ENCODE data around the gene LEO1.

The LEO1 gene

DNA sequence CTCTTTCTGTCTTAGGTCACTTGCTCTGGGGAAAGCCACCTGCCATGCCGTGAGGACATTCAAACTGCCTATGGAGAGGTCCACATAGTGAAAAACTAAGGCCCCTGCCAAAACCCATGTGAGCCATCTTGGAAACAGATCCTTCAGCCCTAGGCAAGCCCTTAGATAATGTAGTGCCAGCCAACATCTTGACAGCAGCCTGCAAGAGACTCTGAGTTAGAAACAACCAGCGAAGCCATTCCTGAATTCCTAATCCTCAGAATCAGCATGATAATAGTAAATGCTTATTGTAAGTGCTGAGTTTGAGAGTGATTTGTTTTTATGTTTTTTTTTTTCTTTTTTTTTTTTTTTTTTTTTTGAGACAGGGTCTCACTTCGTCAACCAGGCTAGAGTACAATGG is 40.6 kb downstream of the LEO1 start:
- no peak for DNase-seq (ENCODE audit: low spot score)

DNA sequence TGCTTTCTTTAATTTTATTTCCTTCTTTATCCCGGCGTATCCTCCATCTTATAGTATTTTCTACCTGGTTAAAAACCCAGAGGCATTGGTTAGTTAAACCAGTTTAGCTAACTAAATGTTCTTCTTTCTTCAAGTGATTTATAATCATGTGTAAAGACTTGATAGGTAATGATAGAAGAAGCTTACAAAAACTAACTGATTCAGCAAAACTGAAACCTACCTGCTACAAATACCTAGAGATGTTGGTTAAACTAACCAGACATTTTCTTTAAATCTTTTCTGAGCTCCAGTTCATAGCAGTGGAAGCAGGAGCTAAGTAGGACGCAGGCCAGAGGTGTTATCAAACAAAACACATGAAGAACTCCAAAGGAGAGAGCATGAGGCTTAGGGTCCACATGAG is 44.8 kb downstream of the LEO1 start:
- DNase-seq (ENCODE audit: low spot score) = no peak

DNA sequence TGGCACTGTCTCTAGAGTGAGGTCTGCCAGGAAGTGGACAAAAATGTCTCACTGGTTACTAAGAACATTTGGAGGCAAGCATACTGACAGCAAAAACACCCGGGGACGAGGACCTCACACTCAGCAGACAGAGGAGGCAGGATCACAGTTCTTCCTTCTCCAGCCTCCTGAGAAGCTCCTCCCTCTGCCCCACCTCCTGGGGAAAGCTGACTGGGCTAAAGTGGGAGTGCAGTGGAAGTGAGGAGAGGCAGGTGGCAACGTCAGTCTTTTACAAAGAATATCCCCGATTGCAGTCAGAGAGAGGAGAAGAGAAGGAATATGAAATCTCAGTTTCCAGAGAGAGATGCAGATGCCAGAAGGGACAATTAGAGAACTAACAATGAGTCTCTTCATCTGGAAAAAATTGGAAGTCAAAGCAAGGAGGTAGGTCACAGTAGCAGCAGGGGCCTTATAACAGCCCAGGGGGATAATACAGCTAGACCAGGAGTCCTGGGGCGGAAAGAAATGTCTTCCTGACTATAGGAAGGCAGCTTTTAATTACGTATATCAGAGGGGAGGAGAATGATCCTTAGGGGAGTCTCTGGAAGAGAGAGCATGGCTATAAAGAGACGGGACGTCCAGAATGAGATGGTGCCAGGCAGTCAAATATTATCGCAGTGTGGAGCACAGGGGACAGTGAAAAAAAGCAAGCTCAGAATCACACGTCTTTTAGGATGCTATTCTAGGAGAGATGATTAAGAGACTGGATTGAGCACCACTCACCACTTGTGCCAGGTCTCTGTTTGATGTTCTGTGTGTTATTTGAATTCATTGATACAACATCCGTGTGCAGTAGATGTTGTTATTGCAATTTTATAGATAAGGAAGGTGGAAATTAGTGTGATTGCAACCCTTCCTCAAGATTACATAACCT is 47.2 kb downstream of the LEO1 start:
- DNase-seq (ENCODE audit: low spot score) = no peak

DNA sequence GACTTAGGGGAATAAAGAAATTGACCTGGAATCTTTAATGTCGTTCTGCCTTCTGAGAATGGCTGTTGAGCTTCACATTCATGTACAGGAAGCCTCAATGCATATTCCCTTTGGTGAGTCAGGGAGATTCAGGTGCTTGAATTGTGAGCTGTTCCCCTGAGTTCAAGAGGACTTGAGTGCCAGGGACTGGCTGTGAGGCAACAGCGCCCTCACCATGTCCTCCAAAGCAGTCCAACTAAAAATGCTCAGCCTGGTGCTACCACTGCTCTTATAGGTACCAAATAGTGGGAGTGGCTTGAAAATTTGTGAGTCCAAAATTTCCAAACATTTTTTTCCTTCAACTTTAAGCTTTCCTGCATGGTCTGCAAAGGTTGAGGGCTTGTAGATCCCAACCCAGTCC is 54.1 kb downstream of the LEO1 start:
- no peak for DNase-seq (ENCODE audit: low spot score)

DNA sequence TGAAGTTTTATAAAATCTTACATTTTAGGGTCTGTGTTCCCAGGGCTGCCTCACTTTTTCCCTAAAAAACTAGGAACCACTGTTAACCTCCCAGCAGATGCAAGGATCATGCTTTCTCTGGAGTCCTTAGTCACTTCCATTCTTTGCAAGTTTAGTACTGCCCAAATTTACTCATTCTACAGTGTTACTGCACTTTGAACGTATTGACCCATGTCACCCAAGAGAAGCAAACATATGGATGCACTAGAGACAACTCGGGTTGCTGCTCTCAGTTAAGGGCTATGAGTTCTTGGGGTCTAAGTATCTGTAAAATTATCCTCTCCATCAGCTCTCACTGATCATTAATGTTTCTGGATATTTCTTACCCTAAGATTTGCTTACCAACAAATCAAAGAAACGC is 59.0 kb downstream of the LEO1 start:
- no peak for DNase-seq (ENCODE audit: low spot score)

DNA sequence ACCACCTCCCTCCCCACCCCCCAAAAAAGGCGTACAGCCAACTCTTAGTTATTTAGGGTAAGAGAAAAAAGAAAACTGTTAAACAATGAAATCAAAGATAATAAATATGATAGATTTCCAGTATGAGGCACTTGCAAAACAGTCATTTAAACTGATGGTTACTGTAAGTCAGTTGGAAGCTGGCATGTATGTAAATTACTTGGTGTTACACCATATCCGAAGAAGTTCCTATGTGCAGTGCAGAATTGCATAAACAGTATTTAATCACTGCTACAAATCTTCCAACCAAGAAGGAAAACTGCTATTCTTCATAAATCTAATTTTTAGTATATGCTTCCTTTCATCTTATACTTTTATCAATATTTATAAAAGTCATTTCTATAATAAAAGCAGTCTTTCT is 62.0 kb downstream of the LEO1 start:
- DNase-seq (ENCODE audit: low spot score) = no peak

DNA sequence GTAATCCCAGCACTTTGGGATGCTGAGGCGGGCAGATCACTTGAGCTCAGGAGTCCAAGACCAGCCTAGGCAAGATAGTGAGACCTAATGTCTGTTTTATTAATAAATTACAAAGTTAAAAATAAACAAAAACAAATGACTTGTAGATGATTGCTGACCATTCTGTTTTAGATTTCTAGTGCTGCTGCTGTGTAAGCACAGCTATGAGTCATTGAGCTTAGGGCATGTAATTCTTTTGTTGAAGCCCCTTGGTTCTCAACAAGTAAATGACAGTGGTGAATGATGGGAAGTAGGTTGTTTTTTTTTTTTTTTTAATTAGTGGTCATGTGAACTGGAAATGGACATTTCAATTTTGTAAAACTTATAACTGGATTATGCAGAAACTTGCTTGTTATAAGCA is 63.3 kb downstream of the LEO1 start:
- DNase-seq (ENCODE audit: low spot score) = no peak

DNA sequence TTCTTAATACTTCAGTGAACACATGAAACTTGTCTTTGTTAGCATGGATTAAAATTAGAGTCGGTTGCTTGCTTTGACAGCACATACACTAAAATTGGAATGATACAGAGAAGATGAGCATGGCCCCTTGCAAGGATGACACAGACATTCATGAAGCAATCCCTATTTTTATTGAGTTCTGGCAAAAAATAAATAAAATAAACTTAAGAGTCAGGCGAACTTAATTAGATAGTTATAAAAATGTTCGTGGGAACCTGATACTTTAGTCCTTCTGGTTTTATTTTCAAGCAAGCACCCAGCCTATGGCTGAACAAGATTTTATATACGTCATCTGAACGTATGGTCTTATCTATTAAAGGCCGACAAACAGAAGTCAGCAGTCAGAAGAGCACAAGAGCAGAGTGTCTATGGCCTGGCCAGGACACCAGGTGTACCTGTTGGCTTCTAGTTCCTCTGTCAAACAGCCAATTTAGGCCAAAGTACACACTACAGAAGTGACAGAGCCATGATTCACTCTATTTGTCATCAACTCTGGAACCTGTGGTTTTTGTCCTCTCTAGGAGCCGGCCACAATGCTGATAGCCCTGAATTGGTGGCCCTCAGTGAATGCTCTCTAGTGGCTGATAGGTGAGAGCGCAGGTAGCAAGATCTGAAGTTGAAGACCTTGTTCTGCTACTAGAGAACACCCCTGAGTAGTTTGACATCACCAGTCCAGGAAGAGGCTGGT is 64.3 kb downstream of the LEO1 start:
- no peak for DNase-seq (ENCODE audit: low spot score)

DNA sequence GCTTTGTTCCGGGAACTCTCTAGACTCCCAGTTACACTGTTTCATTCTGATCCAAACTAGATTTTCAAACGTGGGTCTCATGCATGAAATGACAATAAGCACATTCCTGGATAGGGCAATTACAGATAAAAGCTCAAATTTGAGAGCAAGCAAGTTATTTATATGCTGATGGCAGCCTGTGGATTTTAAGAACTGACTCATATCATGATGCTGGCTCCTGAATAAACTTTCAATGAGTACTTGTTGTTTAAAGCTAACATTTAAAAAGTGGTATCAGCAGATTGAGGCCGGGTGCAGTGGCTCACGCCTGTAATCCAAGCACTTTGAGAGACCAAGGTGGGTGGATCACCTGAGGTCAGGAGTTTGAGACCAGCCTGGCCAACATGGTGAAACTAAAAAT is 66.6 kb downstream of the LEO1 start:
- DNase-seq (ENCODE audit: low spot score) = no peak

DNA sequence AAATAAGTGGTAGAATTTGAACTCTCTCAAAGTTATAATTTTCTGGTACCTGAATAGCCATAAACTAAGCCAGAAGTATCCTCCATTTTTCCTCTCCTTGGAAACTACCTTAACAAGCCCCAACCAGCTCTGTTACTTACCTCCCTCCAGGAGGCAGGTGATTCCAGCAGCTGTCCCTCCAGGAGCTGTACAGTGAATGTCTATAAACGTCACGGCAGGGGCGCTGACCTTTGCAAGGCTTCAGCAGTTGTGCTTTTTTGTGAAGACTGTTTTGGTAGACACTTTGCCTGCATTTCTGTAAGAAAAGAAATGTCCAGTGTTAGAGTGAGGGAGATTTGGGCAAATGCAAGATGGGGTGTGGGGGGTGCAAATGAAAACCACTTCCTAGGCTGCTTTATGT is 67.2 kb downstream of the LEO1 start:
- no peak for DNase-seq (ENCODE audit: low spot score)

DNA sequence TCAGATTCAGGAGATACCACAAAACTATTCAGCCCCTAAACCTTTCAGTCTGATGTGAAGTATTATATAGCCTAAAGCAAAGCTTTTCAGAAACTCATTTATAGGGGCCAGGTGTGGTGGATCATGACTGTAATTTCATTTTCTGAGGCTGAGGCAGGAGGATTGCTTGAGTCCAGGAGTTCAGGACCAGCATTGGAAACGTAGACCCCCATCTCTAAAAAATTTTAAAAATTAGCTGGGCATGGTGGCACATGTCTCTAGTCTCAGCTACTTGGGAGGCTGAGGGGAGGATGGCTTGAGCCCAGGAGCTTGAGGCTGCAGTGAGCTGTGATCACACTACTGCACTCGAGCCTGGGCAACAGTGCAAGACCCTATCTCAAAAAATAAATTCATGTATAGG is 82.1 kb downstream of the LEO1 start:
- no peak for DNase-seq (ENCODE audit: low spot score)

DNA sequence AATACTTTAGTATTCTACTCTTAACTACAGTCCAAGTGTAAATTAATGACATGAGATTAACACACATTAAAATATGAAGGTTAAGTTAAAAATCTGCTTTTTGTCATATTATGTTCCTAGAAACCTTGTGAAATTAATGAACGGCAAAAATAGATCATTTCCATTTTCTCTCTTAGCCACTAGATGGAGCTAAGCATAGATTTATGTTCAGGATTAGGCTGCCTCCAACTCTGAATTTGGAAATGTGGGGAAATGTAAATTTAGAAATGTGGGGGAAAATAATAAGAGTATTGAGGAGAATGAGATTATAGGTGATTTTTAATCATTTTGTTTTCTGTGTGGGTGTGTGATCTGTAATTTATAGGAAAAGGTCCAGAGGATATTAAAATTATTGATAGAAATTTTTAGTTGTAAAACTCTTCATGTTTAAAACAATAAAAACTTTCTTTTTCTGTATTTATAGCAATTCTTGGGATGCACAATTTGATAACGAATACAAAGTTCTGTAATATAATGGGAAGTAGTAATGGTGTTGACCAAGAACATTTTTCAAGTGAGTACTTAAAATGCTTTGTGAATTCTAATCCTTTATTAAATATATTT is 82.9 kb downstream of the LEO1 start:
- no peak for DNase-seq (ENCODE audit: low spot score)

Measured in hepatic stellate cell (primary cell).